K562 (cell line): ENCODE measurements around the gene LILRA6. TPM values are rescaled to one million over a fixed set of nuclear protein-coding genes. Genes with fewer than 3 reads are reported as not detected.
A peak's percentile ranks its signal among the peaks of the same experiment; 100 is the strongest.

Experiments
- CUX1 ChIP-seq: fragments of 200-800 bp; sonication (Bioruptor generic); IDR thresholded peaks from 2 replicates; pipeline ENCODE4 v1.6.1; 2016; ENCODE audit warnings: missing genetic modification characterization, missing compliant biosample characterization
- HDAC3 ChIP-seq: fragments of 450-650 bp; IDR thresholded peaks from 2 replicates; pipeline ENCODE4 v1.6.1; 2018; ENCODE audit warnings: borderline replicate concordance, mild to moderate bottlenecking, moderate library complexity; ENCODE audit not compliant: partially characterized antibody
- KAT7 ChIP-seq: sonication (generic); formaldehyde crosslinking; IDR thresholded peaks from 2 replicates; pipeline ENCODE4 v1.8.0; 2022; ENCODE audit warnings: missing genetic modification reagents, mild to moderate bottlenecking, borderline replicate concordance
- KDM5B ChIP-seq: fragments of 200-600 bp; sonication (generic); IDR thresholded peaks from 2 replicates; pipeline ENCODE4 v1.6.1; 2012; ENCODE audit warnings: low read depth, mild to moderate bottlenecking, moderate library complexity, low read length, control low read depth, inconsistent platforms; ENCODE audit not compliant: insufficient replicate concordance
- KLF6 ChIP-seq: fragments of 250-450 bp; sonication (Bioruptor Pico); IDR thresholded peaks from 2 replicates; pipeline ENCODE4 v1.4.0; 2020; ENCODE audit warnings: mild to moderate bottlenecking, moderate library complexity, borderline replicate concordance
- MEF2D ChIP-seq: conservative IDR thresholded peaks from 2 replicates; pipeline ENCODE4 v1.6.1; 2016; ENCODE audit warnings: low read depth, missing genetic modification characterization, missing compliant biosample characterization
- MYC ChIP-seq, 2 experiments: fragments of 250-450 bp in 1 of 2; sonication (Bioruptor Pico) in 1 of 2; IDR thresholded peaks; 2 replicates each; pipeline versions ENCODE4 v1.5.1 to v1.6.1; 2012 to 2021; ENCODE audit warnings: low read depth in 2 of 2, borderline replicate concordance in 1 of 2, improper control_type of control experiment in 1 of 2, low read length in 1 of 2, mild to moderate bottlenecking in 1 of 2, moderate library complexity in 1 of 2
- RFX7 ChIP-seq: fragments of 250-450 bp; sonication (Bioruptor Pico); IDR thresholded peaks from 2 replicates; pipeline ENCODE4 v1.5.1; 2021; ENCODE audit warnings: mild to moderate bottlenecking
- THRA ChIP-seq: fragments of 450-650 bp; IDR thresholded peaks from 2 replicates; pipeline ENCODE4 v1.6.1; 2017; ENCODE audit warnings: mild to moderate bottlenecking, moderate library complexity
- ZNF165 ChIP-seq: fragments of 250-450 bp; sonication (Bioruptor Pico); IDR thresholded peaks from 2 replicates; pipeline ENCODE4 v1.4.0; 2020; ENCODE audit warnings: borderline replicate concordance
- ZNF212 ChIP-seq: fragments of 450-650 bp; formaldehyde crosslinking; IDR thresholded peaks from 2 replicates; pipeline ENCODE4 v1.4.0; 2020; ENCODE audit warnings: mild to moderate bottlenecking
- ZNF583 ChIP-seq: fragments of 250-450 bp; sonication (Bioruptor Pico); IDR thresholded peaks from 2 replicates; pipeline ENCODE4 v1.4.0; 2020
- microRNA-seq: library from miRNA; unstranded; fragments of <30 nt; microRNA quantifications from one replicate; pipeline ENCODE4, GENCODE V29; 2018; ENCODE audit warnings: borderline microRNAs expressed
- polyA plus RNA-seq, 8 experiments: library from polyadenylated mRNA; depleted of rRNA in 4 of 8; stranded (reverse) in 5 of 8; unstranded in 3 of 8; fragments of >200 nt; fragmentation: Nextera tagmentation in 2 of 8; fragmentation: Illumina TruSeq in 1 of 8; extraction: Ambion mirVana in 2 of 8; extraction: Trizol in 1 of 8; gene quantifications; 2 replicates each; pipeline versions ENCODE4 v1.2.1 to v1.2.3, GENCODE V29; 2011 to 2014; ENCODE audit warnings: inconsistent platforms in 1 of 8, missing spikeins in 1 of 8
- small RNA-seq: library from RNA; depleted of rRNA; stranded (forward); fragments of <200 nt; gene quantifications from one replicate; pipeline ENCODE3, GENCODE V24; 2014
- total RNA-seq, 7 experiments: library from RNA; depleted of rRNA in 6 of 7; stranded (reverse); fragments of >200 nt in 6 of 7; fragmentation: Illumina TruSeq in 2 of 7; extraction: Trizol in 2 of 7; gene quantifications; 2 replicates each; pipeline versions ENCODE4 v1.2.1 to v1.2.3, GENCODE V29; 2011 to 2021; ENCODE audit warnings: low replicate concordance in 1 of 7

The LILRA6 gene
- total and polyA plus RNA-seq, 9 of the 15 experiments (the other 6 are each of a cell fraction or from before 2014, with no cell fraction given) = 0.03 TPM; not detected in 8

- TF ChIP-seq ZNF583 (CRISPR knock-in tag) (no peak), MYC (IDR thresholded peaks at IDR 0.05; ENCODE audit: low read depth, low read length) (no peak), MYC (CRISPR knock-in tag; IDR thresholded peaks at IDR 0.05; ENCODE audit: borderline replicate concordance, low read depth) (no peak), HDAC3 (no peak), RFX7 (CRISPR knock-in tag) (no peak), THRA (no peak), ZNF165 (no peak), MEF2D (tag) (no peak), KAT7 (CRISPR knock-in tag) (no peak), KLF6 (CRISPR knock-in tag) (no peak), KDM5B (peak; percentile 1), CUX1 (CRISPR knock-in tag) (no peak), ZNF212 (CRISPR knock-in tag) (no peak)
These were observed 55.6 kb downstream of the LILRA6 start (continued) for GRCh38 chr19:54186934-54187381.

Small RNAs within 50 kb of the gene (microRNA-seq; reads per million reads assigned to microRNA genes)
- not detected for gene MIR4752

Small RNAs within 50 kb of the gene (small RNA-seq; reads per million reads assigned to genes)
- gene MIR4752 (not detected), gene RNU6-1307P (not detected)

Other genes with a start within 250 kb of the LILRA6 start
Only the 7 nearest of the 22 such genes appear.
- not detected in 2 replicates for gene TMC4, start 69.6 kb downstream of the LILRA6 start, total RNA-seq (2014; rRNA removed)
- not detected in 2 replicates for gene TMC4, start 69.6 kb downstream of the LILRA6 start, total RNA-seq (2014; rRNA removed; fragmentation: Illumina TruSeq; extraction: Trizol)
- 0.11 and 0.18 TPM in 2 replicates for gene TMC4, start 69.6 kb downstream of the LILRA6 start, total RNA-seq (2015; rRNA removed; fragmentation: Illumina TruSeq; extraction: Trizol)
- 0.36 and 0.51 TPM in 2 replicates for gene TMC4, start 69.6 kb downstream of the LILRA6 start, total RNA-seq (2021)
- 0.36 and 0.43 TPM in 2 replicates for gene TMC4, start 69.6 kb downstream of the LILRA6 start, polyA plus RNA-seq (2011; rRNA removed)
- 0.29 and 0.74 TPM in 2 replicates for gene TMC4, start 69.6 kb downstream of the LILRA6 start, polyA plus RNA-seq (2014; fragmentation: Illumina TruSeq; extraction: Trizol)
- under 1 TPM; 0.35 to 0.79 TPM for gene TMC4, start 69.6 kb downstream of the LILRA6 start, polyA plus RNA-seq (2014; fragmentation: Nextera tagmentation; extraction: Ambion mirVana)
- 0.12 and 0.81 TPM in 2 replicates for gene TMC4, start 69.6 kb downstream of the LILRA6 start, polyA plus RNA-seq (2014; rRNA removed)
- 87.0 and 104 TPM in 2 replicates for gene MBOAT7, start 53.2 kb downstream of the LILRA6 start, total RNA-seq (2014; rRNA removed)
- 15.4 and 18.2 TPM in 2 replicates for gene MBOAT7, start 53.2 kb downstream of the LILRA6 start, total RNA-seq (2014; rRNA removed; fragmentation: Illumina TruSeq; extraction: Trizol)
- 56.1 and 60.7 TPM in 2 replicates for gene MBOAT7, start 53.2 kb downstream of the LILRA6 start, total RNA-seq (2015; rRNA removed; fragmentation: Illumina TruSeq; extraction: Trizol)
- 153 and 160 TPM in 2 replicates for gene MBOAT7, start 53.2 kb downstream of the LILRA6 start, total RNA-seq (2021)
- 30.3 and 85.5 TPM in 2 replicates for gene MBOAT7, start 53.2 kb downstream of the LILRA6 start, polyA plus RNA-seq (2011; rRNA removed)
- 79.6 and 108 TPM in 2 replicates for gene MBOAT7, start 53.2 kb downstream of the LILRA6 start, polyA plus RNA-seq (2014; fragmentation: Illumina TruSeq; extraction: Trizol)
- gene MBOAT7, start 53.2 kb downstream of the LILRA6 start, polyA plus RNA-seq (2014; fragmentation: Nextera tagmentation; extraction: Ambion mirVana) = 1 to 10 TPM; 1.4 to 2.6 TPM
- gene MBOAT7, start 53.2 kb downstream of the LILRA6 start, polyA plus RNA-seq (2014; rRNA removed) = 79.2 and 92.4 TPM in 2 replicates
- 48.3 and 52.3 TPM in 2 replicates for gene TSEN34, start 51.5 kb downstream of the LILRA6 start, total RNA-seq (2014; rRNA removed)
- 11.0 and 15.9 TPM in 2 replicates for gene TSEN34, start 51.5 kb downstream of the LILRA6 start, total RNA-seq (2014; rRNA removed; fragmentation: Illumina TruSeq; extraction: Trizol)
- gene TSEN34, start 51.5 kb downstream of the LILRA6 start, total RNA-seq (2015; rRNA removed; fragmentation: Illumina TruSeq; extraction: Trizol) = 32.8 and 34.3 TPM in 2 replicates
- gene TSEN34, start 51.5 kb downstream of the LILRA6 start, total RNA-seq (2021) = 43.7 and 45.7 TPM in 2 replicates
- gene TSEN34, start 51.5 kb downstream of the LILRA6 start, polyA plus RNA-seq (2011; rRNA removed) = 29.5 and 39.8 TPM in 2 replicates
- gene TSEN34, start 51.5 kb downstream of the LILRA6 start, polyA plus RNA-seq (2014; fragmentation: Illumina TruSeq; extraction: Trizol) = 15.6 and 34.6 TPM in 2 replicates
- 1 to 10 TPM; 3.1 to 3.9 TPM for gene TSEN34, start 51.5 kb downstream of the LILRA6 start, polyA plus RNA-seq (2014; fragmentation: Nextera tagmentation; extraction: Ambion mirVana)
- 57.6 and 59.9 TPM in 2 replicates for gene TSEN34, start 51.5 kb downstream of the LILRA6 start, polyA plus RNA-seq (2014; rRNA removed)
- 4,156 and 4,613 TPM in 2 replicates for gene RPS9, start 41.9 kb downstream of the LILRA6 start, total RNA-seq (2014; rRNA removed)
- gene RPS9, start 41.9 kb downstream of the LILRA6 start, total RNA-seq (2014; rRNA removed; fragmentation: Illumina TruSeq; extraction: Trizol) = 714 and 1,122 TPM in 2 replicates
- 1,777 and 1,782 TPM in 2 replicates for gene RPS9, start 41.9 kb downstream of the LILRA6 start, total RNA-seq (2015; rRNA removed; fragmentation: Illumina TruSeq; extraction: Trizol)
- gene RPS9, start 41.9 kb downstream of the LILRA6 start, total RNA-seq (2021) = 1,573 and 1,625 TPM in 2 replicates
- 1,792 and 2,151 TPM in 2 replicates for gene RPS9, start 41.9 kb downstream of the LILRA6 start, polyA plus RNA-seq (2011; rRNA removed)
- gene RPS9, start 41.9 kb downstream of the LILRA6 start, polyA plus RNA-seq (2014; fragmentation: Illumina TruSeq; extraction: Trizol) = 2,256 and 3,393 TPM in 2 replicates
- 100 to 1,000 TPM; 456 to 490 TPM for gene RPS9, start 41.9 kb downstream of the LILRA6 start, polyA plus RNA-seq (2014; fragmentation: Nextera tagmentation; extraction: Ambion mirVana)
- 3,325 and 5,114 TPM in 2 replicates for gene RPS9, start 41.9 kb downstream of the LILRA6 start, polyA plus RNA-seq (2014; rRNA removed)
- not detected in 2 replicates for gene LILRB3, start 19.8 kb downstream of the LILRA6 start, total RNA-seq (2014; rRNA removed)
- not detected in 2 replicates for gene LILRB3, start 19.8 kb downstream of the LILRA6 start, total RNA-seq (2014; rRNA removed; fragmentation: Illumina TruSeq; extraction: Trizol)
- gene LILRB3, start 19.8 kb downstream of the LILRA6 start, total RNA-seq (2015; rRNA removed; fragmentation: Illumina TruSeq; extraction: Trizol) = not detected in 2 replicates
- not detected in 2 replicates for gene LILRB3, start 19.8 kb downstream of the LILRA6 start, total RNA-seq (2021)
- gene LILRB3, start 19.8 kb downstream of the LILRA6 start, polyA plus RNA-seq (2011; rRNA removed) = not detected in 2 replicates
- not detected in 2 replicates for gene LILRB3, start 19.8 kb downstream of the LILRA6 start, polyA plus RNA-seq (2014; fragmentation: Illumina TruSeq; extraction: Trizol)
- gene LILRB3, start 19.8 kb downstream of the LILRA6 start, polyA plus RNA-seq (2014; fragmentation: Nextera tagmentation; extraction: Ambion mirVana) = under 1 TPM in 1 of 2 experiments, not detected in 1; 0.01 TPM
- 0.09 TPM in 1 of 2 replicates, not detected in the other for gene LILRB3, start 19.8 kb downstream of the LILRA6 start, polyA plus RNA-seq (2014; rRNA removed)
- not detected in 2 replicates for gene LILRB5, start 14.5 kb upstream of the LILRA6 start, total RNA-seq (2014; rRNA removed)
- not detected in 2 replicates for gene LILRB5, start 14.5 kb upstream of the LILRA6 start, total RNA-seq (2014; rRNA removed; fragmentation: Illumina TruSeq; extraction: Trizol)
- gene LILRB5, start 14.5 kb upstream of the LILRA6 start, total RNA-seq (2015; rRNA removed; fragmentation: Illumina TruSeq; extraction: Trizol) = not detected in 2 replicates
- not detected in 2 replicates for gene LILRB5, start 14.5 kb upstream of the LILRA6 start, total RNA-seq (2021)
- gene LILRB5, start 14.5 kb upstream of the LILRA6 start, polyA plus RNA-seq (2011; rRNA removed) = not detected in 2 replicates
- not detected in 2 replicates for gene LILRB5, start 14.5 kb upstream of the LILRA6 start, polyA plus RNA-seq (2014; fragmentation: Illumina TruSeq; extraction: Trizol)
- gene LILRB5, start 14.5 kb upstream of the LILRA6 start, polyA plus RNA-seq (2014; fragmentation: Nextera tagmentation; extraction: Ambion mirVana) = not detected
- gene LILRB5, start 14.5 kb upstream of the LILRA6 start, polyA plus RNA-seq (2014; rRNA removed) = not detected in 2 replicates
- gene LILRB2, start 38.3 kb upstream of the LILRA6 start, total RNA-seq (2014; rRNA removed) = not detected in 2 replicates
- gene LILRB2, start 38.3 kb upstream of the LILRA6 start, total RNA-seq (2014; rRNA removed; fragmentation: Illumina TruSeq; extraction: Trizol) = not detected in 2 replicates
- gene LILRB2, start 38.3 kb upstream of the LILRA6 start, total RNA-seq (2015; rRNA removed; fragmentation: Illumina TruSeq; extraction: Trizol) = not detected in 2 replicates
- gene LILRB2, start 38.3 kb upstream of the LILRA6 start, total RNA-seq (2021) = not detected in 2 replicates
- gene LILRB2, start 38.3 kb upstream of the LILRA6 start, polyA plus RNA-seq (2011; rRNA removed) = not detected in 2 replicates
- gene LILRB2, start 38.3 kb upstream of the LILRA6 start, polyA plus RNA-seq (2014; fragmentation: Illumina TruSeq; extraction: Trizol) = not detected in 2 replicates
- not detected for gene LILRB2, start 38.3 kb upstream of the LILRA6 start, polyA plus RNA-seq (2014; fragmentation: Nextera tagmentation; extraction: Ambion mirVana)
- gene LILRB2, start 38.3 kb upstream of the LILRA6 start, polyA plus RNA-seq (2014; rRNA removed) = not detected in 2 replicates